ENCODE data around the gene CDK11A. TPM values are rescaled to one million over a fixed set of nuclear protein-coding genes. Genes with fewer than 3 reads are reported as not detected.
"Not testable (repeated sequence)": the region's sequence is repeated elsewhere in the genome, so short reads cannot be mapped to it uniquely, and the experiment has no call there.

The CDK11A gene
- total and polyA plus RNA-seq, 2 donors (not counting 3 experiments of a cell fraction or from before 2014, with no cell fraction given), result 30.7 to 50.4 TPM

- TF ChIP-seq MAX (IDR thresholded peaks at IDR 0.05; ENCODE audit: insufficient read depth, insufficient read length) (no peak), GATA2 (IDR thresholded peaks at IDR 0.05; ENCODE audit: insufficient read depth, insufficient read length, low read depth, low read length) (no peak), FOS (IDR thresholded peaks at IDR 0.05; ENCODE audit: borderline replicate concordance, insufficient read depth, low read length) (no peak), POLR2AphosphoS5 (IDR thresholded peaks at IDR 0.05; ENCODE audit: insufficient read depth, low read depth, low read length) (no peak), MYC (IDR thresholded peaks at IDR 0.05; ENCODE audit: low read depth, low read length) (no peak), POLR2A (IDR thresholded peaks at IDR 0.05; ENCODE audit: low read depth, low read length) (no peak), CTCF (IDR thresholded peaks at IDR 0.05; ENCODE audit: extremely low read depth in 1 of 2, insufficient read depth in 1 of 2, low read depth in 1 of 2, low read length in 2 of 2) (no peak), EZH2 (IDR thresholded peaks at IDR 0.05; ENCODE audit: borderline replicate concordance, low read depth, low read length, severe bottlenecking) (no peak), JUN (IDR thresholded peaks at IDR 0.05; ENCODE audit: borderline replicate concordance, insufficient read depth, insufficient read length, low read depth) (no peak)
- ChIA-PET CTCF (interaction anchor here (2.4 kb wide), 1 partner anchor 12 kb away, joined by 8 read pairs; no protein-coding TSS in a partner anchor), POLR2A (no interaction called here)
- dilution Hi-C loops (cut with MboI; ENCODE audit: extremely low pct_ligation_motif_present, low sequenced_read_pairs) (no loop called here), intact Hi-C loops (cut with micrococcal nuclease) (no loop called here)
- BruUV-seq (replicated peaks), result no TSS peak
- Histone ChIP-seq H2AFZ (ENCODE audit: low read depth, low read length) (no peak overlapping the region), H3K27ac (ENCODE audit: insufficient read depth, low read depth, low read length) (no peak overlapping the region), H3K4me1 (ENCODE audit: control insufficient read depth, extremely low read depth, insufficient read depth, low read length) (no peaks in the 10 kb centered on the region), H3K4me3 (replicated peaks in 1 of 3; ENCODE audit: insufficient read depth in 1 of 3, low read depth in 1 of 3, low read length in 3 of 3) (no peak overlapping the region), H3K4me2 (ENCODE audit: insufficient read depth, low read length) (no peak overlapping the region), H3K9ac (replicated peaks; ENCODE audit: extremely low read depth, insufficient read depth, low read length) (no peak overlapping the region), H3K9me3 (replicated peaks; ENCODE audit: control insufficient read depth, insufficient read depth, low read length) (no peaks in the 10 kb centered on the region), H3K27me3 (ENCODE audit: control insufficient read depth in 2 of 2, insufficient read depth in 2 of 2, low read length in 2 of 2) (no peaks in the 10 kb centered on the region), H3K36me3 (ENCODE audit: control insufficient read depth in 2 of 2, extremely low read depth in 1 of 2, insufficient read depth in 2 of 2, low read length in 2 of 2) (peaks cover 0 to 1% of the 10 kb centered on the region in 2 experiments), H4K20me1 (replicated peaks; ENCODE audit: control insufficient read depth, extremely low read depth, insufficient read depth, low read length) (no peaks in the 10 kb centered on the region), H3K79me2 (ENCODE audit: control insufficient read depth, insufficient read depth, low read length) (peaks cover 17% of the 10 kb centered on the region), H3K9me1 (replicated peaks; ENCODE audit: control insufficient read depth, extremely low read depth, insufficient read depth, low read length) (no peaks in the 10 kb centered on the region)
- FAIRE-seq, result no peak
- DNase-seq (ENCODE audit: low read depth, low spot score), result no peak
Measured at GRCh38 chr1:1677718-1678580, 46.2 kb downstream of the CDK11A start.

- Histone ChIP-seq H3K36me3 (ENCODE audit: control insufficient read depth in 2 of 2, extremely low read depth in 1 of 2, insufficient read depth in 2 of 2, low read length in 2 of 2) (peaks cover 0 to 14% of the 10 kb centered on the region in 2 experiments), H3K79me2 (ENCODE audit: control insufficient read depth, insufficient read depth, low read length) (peaks cover 11% of the 10 kb centered on the region)
- BruUV-seq (replicated peaks); H3K9me3 ChIP-seq (replicated peaks; ENCODE audit: control insufficient read depth, insufficient read depth, low read length); H3K4me2 ChIP-seq (ENCODE audit: insufficient read depth, low read length); H3K4me1 ChIP-seq (ENCODE audit: control insufficient read depth, extremely low read depth, insufficient read depth, low read length); H4K20me1 ChIP-seq (replicated peaks; ENCODE audit: control insufficient read depth, extremely low read depth, insufficient read depth, low read length); dilution Hi-C loops (cut with MboI; ENCODE audit: extremely low pct_ligation_motif_present, low sequenced_read_pairs); H3K27me3 ChIP-seq (ENCODE audit: control insufficient read depth in 2 of 2, insufficient read depth in 2 of 2, low read length in 2 of 2); DNase-seq (ENCODE audit: low read depth, low spot score); POLR2A ChIA-PET; H3K9ac ChIP-seq (replicated peaks; ENCODE audit: extremely low read depth, insufficient read depth, low read length); H2AFZ ChIP-seq (ENCODE audit: low read depth, low read length); H3K4me3 ChIP-seq (replicated peaks in 1 of 3; ENCODE audit: insufficient read depth in 1 of 3, low read depth in 1 of 3, low read length in 3 of 3); CTCF ChIA-PET; intact Hi-C loops (cut with micrococcal nuclease); FAIRE-seq; H3K9me1 ChIP-seq (replicated peaks; ENCODE audit: control insufficient read depth, extremely low read depth, insufficient read depth, low read length); H3K27ac ChIP-seq (ENCODE audit: insufficient read depth, low read depth, low read length): not testable (repeated sequence)
Measured at GRCh38 chr1:1676087-1676486, 48.1 kb downstream of the CDK11A start.

All from endothelial cell of umbilical vein (primary cell).